Endothelial cell of umbilical vein (primary cell): ENCODE results near the gene HSF2BP.
"Not testable (repeated sequence)": the region's sequence is repeated elsewhere in the genome, so short reads cannot be mapped to it uniquely, and the experiment has no call there.

ENCODE experiments used
- CTCF ChIP-seq, 2 donors: IDR thresholded peaks; 1 replicate in 1 of 2; 2 replicates in 1 of 2; pipeline ENCODE4 v1.5.1; 2011; ENCODE audit warnings: low read length in 2 of 2, mild to moderate bottlenecking in 2 of 2, moderate library complexity in 2 of 2, control low read depth in 1 of 2, inconsistent platforms in 1 of 2, low read depth in 1 of 2; ENCODE audit not compliant: insufficient read depth in 1 of 2; ENCODE audit errors: extremely low read depth in 1 of 2
- EZH2 ChIP-seq: IDR thresholded peaks from 2 replicates; pipeline ENCODE4 v1.6.1; 2012; ENCODE audit warnings: borderline replicate concordance, low read depth, mild to moderate bottlenecking, moderate library complexity, low read length, inconsistent platforms; ENCODE audit not compliant: severe bottlenecking
- GATA2 ChIP-seq: IDR thresholded peaks from 2 replicates; pipeline ENCODE4 v1.7.0; 2011; ENCODE audit warnings: low read depth, mild to moderate bottlenecking, moderate library complexity, mixed read lengths, low read length; ENCODE audit not compliant: insufficient read length, insufficient read depth
- JUN ChIP-seq: IDR thresholded peaks from 2 replicates; pipeline ENCODE4 v1.6.1; 2011; ENCODE audit warnings: borderline replicate concordance, low read depth; ENCODE audit not compliant: insufficient read length, insufficient read depth
- MAX ChIP-seq: IDR thresholded peaks from 2 replicates; pipeline ENCODE4 v1.6.1; 2011; ENCODE audit not compliant: insufficient read depth, insufficient read length
- POLR2A ChIP-seq: IDR thresholded peaks from 2 replicates; pipeline ENCODE4 v1.6.1; 2012; ENCODE audit warnings: low read depth, mild to moderate bottlenecking, control low read depth, low read length
- POLR2AphosphoS5 ChIP-seq: IDR thresholded peaks from 2 replicates; pipeline ENCODE4 v1.6.1; 2012; ENCODE audit warnings: low read depth, mild to moderate bottlenecking, control low read depth, low read length, moderate library complexity; ENCODE audit not compliant: insufficient read depth

GRCh38 chr21:43540561-43540960, 118.7 kb downstream of the HSF2BP start:
- not testable (repeated sequence) for TF ChIP-seq EZH2; POLR2AphosphoS5; CTCF (IDR thresholded peaks at IDR 0.05; ENCODE audit: extremely low read depth in 1 of 2, insufficient read depth in 1 of 2, low read depth in 1 of 2, low read length in 2 of 2); POLR2A; GATA2; MAX; JUN
